ENCODE measurements around the gene RNF167.
"Not testable (repeated sequence)": the region's sequence is repeated elsewhere in the genome, so short reads cannot be mapped to it uniquely, and the experiment has no call there.

The RNF167 gene

DNA sequence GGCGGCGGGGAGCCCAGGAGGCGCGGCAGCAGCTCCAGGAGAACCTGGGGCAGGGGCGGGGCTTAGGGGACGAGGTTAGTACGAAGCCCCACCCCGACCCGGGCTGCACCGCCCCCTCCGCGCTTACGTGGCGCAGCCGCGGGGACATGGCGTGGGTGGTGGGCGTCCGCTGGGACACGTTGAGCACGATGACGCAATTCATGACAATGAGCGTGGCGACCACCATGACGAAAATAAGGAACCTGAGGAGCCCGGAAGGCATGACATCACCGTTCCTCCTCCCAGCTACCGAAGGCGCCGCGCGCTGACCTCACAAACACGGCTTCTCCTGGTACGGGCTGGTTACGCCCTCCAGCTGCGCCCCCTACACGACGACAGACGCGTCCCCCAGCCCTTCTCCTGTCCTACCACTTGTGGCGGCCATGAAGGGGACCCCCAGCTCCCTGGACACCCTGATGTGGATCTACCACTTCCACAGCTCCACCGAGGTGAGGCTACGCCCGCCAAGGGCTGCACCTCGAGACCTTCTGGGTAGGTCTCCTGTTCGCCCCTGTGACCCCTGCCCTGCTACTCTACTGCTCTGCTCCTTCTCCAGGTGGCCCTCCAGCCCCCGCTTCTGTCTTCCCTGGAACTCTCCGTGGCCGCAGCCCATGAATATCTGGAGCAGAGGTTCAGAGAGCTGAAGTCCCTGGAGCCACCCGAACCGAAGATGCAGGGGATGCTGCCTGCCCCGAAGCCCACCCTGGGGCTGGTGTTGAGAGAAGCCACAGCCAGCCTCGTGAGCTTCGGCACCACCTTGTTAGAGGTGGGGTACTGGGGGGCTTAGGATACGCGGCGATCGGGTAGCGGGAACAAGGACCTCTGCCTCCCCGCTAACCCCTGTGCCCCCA, 40.5 kb upstream of the RNF167 start, which contains the start of gene C17orf107:
C17orf107 (plus strand) TSS at position 196 of the 890 bp plus-strand sequence; CDS start at position 423, 227 bp downstream.
- Mint-ChIP-seq H3K9me3 (ENCODE audit: low read depth) (no peaks in the 10 kb centered on the region), H3K36me3 (no peaks in the 10 kb centered on the region), H3K27ac (peak within 1 kb of the TSS; percentile 92), H3K4me1 (ENCODE audit: low read depth) (peaks cover 35% of the 10 kb centered on the region), H3K4me3 (peak within 1 kb of the TSS; percentile 93), H3K27me3 (no peaks in the 10 kb centered on the region)

DNA sequence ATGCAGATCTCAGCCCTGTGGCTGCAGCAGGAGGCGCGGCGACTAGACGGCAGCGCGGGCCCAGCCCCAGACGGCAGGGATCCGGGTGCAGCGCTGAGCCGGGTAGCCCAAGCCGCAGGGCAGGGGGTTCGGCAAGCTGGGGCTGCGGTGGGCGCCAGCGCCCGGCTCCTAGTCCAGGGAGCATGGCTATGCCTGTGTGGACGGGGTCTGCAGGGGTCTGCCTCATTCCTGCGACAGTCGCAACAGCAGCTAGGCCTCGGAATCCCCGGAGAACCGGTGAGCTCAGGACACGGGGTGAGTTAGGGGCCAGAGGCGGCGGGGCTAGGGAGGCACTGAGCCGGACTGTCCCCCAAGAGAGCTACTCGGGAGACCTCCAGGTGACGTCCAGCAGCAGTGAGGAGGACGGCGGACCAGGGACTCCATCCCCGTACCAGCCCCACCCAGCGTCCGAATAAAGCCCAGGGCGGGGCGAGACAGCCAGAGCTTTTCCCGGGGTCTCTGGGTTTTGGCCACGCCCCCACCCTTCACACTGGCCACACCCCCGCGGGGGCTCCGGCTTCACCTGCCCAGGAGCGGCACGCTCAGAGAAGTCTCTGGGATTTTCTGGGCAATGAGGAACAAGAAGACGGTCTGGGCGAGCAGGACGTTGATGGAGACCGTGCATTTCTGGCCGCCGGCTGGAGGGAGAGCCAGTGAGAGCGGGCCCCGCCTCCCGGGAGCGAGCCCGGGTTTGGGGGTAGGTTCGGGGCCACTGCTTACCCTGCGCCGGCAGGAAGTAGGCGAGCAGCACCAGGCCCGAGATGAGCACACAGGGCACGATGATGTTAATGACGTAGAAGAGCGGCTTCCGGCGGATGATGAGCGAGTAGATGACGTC, 39.6 kb upstream of the RNF167 start:
- Mint-ChIP-seq H3K4me3 (peak overlapping the region; percentile 93), H3K27me3 (no peaks in the 10 kb centered on the region), H3K9me3 (ENCODE audit: low read depth) (no peaks in the 10 kb centered on the region), H3K27ac (no peak overlapping the region), H3K4me1 (ENCODE audit: low read depth) (peaks cover 36% of the 10 kb centered on the region), H3K36me3 (no peaks in the 10 kb centered on the region)

DNA sequence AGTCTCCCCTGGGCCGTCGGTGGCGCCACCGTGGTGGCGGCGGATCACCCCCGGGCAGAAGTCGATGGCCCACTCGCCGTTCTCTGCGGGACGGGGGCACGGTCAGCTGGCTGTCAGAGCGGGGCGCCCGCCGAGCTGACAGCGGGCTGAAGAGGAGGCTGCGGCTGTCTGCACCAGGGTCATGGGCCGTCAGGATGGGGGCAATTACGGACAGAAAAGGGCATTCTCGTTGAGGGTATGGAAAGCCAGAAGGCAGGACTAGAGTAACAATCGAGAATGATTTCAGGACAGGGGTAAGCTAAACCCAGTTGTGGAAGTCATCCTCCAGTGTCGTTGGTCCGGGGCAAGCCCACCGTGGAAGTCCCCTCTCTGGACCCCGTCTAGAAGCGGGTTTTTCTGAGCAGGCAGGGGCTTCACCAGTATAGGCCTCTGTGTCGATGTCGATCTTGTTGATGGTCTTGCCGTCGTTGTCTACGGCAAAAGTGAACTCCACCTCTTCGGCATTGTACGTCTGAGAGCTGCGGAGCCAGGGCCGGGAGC, 38.9 kb upstream of the RNF167 start:
- H3K4me1 Mint-ChIP-seq (ENCODE audit: low read depth) = peaks cover 36% of the 10 kb centered on the region
- peak overlapping the region; percentile 93 for H3K4me3 Mint-ChIP-seq
- H3K27me3 Mint-ChIP-seq = no peaks in the 10 kb centered on the region
- no peak overlapping the region for H3K27ac Mint-ChIP-seq
- no peaks in the 10 kb centered on the region for H3K9me3 Mint-ChIP-seq (ENCODE audit: low read depth)
- no peaks in the 10 kb centered on the region for H3K36me3 Mint-ChIP-seq

DNA sequence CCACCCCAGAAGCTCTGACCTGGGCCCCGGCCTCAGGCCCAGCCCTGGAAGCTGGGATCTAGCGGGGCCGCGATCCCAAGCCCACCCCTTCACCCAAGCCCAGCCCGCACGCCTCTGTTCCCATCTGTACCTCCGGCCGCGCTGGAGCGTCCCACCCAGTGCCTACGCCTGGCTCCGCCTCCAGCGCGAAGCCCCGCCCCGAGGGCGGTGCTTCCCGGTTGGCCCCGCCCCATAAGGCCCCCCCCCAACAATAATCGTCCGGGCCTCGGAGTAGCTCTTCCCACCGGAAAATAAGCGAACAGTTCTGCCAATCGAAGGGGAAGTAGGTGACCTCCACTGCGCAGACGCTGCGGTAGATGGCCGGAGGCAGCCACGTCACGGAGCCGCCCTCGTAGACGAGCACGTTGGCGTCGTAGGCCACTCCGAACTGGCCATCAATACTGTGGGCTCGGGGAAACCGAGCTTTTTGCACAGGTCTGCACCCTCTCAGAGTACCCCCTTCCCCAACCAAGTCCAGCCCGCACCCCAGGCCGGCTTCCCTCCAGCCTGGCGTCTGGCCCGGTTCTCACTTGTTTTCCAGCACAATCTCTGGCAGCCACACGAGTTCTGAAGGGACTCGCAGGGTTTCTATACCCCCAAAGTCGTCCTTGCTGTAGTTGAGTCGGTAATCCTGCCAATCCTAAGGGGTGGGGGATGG, 38.3 kb upstream of the RNF167 start:
- H3K4me1 Mint-ChIP-seq (ENCODE audit: low read depth) = peaks cover 36% of the 10 kb centered on the region
- no peaks in the 10 kb centered on the region for H3K36me3 Mint-ChIP-seq
- H3K27me3 Mint-ChIP-seq = no peaks in the 10 kb centered on the region
- H3K4me3 Mint-ChIP-seq = peak overlapping the region; percentile 93
- peak overlapping the region; percentile 10 for H3K27ac Mint-ChIP-seq
- H3K9me3 Mint-ChIP-seq (ENCODE audit: low read depth) = no peaks in the 10 kb centered on the region

DNA sequence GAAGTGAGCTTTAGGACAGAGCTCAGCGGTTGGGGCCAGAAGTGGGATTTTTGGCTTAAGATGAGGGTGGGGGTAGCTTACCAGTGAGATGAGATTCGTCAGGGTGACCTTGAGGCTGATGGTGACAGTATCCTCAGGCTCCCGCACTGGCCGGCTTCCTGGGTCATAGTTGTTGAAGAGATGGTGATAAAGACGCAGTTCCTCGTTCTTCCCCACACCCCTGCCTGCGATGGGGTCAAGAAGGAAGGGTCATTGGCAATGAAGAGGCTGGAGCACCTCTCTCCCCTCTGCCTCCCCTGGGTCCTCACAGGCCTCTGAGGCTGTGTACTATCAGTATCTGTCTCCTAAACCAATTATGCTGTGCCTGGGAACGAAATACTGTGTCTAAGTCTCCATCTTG, 37.5 kb upstream of the RNF167 start:
- peak overlapping the region; percentile 24 for H3K27ac Mint-ChIP-seq
- no peaks in the 10 kb centered on the region for H3K36me3 Mint-ChIP-seq
- H3K9me3 Mint-ChIP-seq (ENCODE audit: low read depth) = no peaks in the 10 kb centered on the region
- H3K27me3 Mint-ChIP-seq = no peaks in the 10 kb centered on the region
- peaks cover 36% of the 10 kb centered on the region for H3K4me1 Mint-ChIP-seq (ENCODE audit: low read depth)
- H3K4me3 Mint-ChIP-seq = peak overlapping the region; percentile 46

DNA sequence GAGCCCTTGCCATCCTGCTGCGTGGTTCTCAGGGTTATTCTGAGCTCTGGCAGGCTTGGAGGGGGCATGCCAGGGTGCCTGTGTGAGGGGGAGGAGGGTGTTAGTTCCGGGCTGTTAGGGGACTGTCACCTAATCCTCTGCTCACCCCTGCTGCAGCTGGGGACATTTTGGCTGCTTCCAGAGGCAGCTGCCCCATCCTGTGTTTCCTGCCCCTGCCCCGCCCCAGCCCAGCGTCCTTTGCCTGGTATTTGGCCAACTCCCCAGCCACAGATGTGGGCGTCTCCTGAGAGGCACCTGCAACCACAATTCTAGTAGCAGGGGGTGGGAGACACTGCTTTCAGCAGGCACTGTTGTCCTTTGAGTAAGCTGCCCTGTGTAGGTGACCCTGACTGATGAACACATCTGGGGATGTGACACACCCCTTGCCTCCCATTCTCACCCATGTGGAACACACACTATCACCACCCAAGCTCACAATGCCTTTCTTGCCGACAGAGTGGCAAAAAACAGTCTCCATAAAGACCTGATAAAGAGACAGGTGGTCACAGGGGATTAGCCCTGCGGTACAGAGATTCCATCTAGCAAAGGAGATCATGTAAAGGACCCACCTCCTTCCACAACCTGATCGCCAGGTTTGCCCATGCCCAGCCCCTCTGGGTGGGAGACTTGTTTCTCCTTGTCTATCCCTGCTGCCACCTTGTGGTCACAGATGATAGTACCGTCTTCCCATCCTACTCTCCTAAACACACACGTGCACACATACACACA, 36.8 kb upstream of the RNF167 start, which contains the start of gene CHRNE:
CHRNE (minus strand) TSS at position 48 of the 768 bp plus-strand sequence; CDS start at position 13, 35 bp downstream.
- Mint-ChIP-seq H3K4me1 (ENCODE audit: low read depth) (peaks cover 34% of the 10 kb centered on the region), H3K9me3 (ENCODE audit: low read depth) (no peaks in the 10 kb centered on the region), H3K27me3 (no peaks in the 10 kb centered on the region), H3K36me3 (no peaks in the 10 kb centered on the region), H3K4me3 (peak within 1 kb of the TSS; percentile 68), H3K27ac (peak within 1 kb of the TSS; percentile 24)

DNA sequence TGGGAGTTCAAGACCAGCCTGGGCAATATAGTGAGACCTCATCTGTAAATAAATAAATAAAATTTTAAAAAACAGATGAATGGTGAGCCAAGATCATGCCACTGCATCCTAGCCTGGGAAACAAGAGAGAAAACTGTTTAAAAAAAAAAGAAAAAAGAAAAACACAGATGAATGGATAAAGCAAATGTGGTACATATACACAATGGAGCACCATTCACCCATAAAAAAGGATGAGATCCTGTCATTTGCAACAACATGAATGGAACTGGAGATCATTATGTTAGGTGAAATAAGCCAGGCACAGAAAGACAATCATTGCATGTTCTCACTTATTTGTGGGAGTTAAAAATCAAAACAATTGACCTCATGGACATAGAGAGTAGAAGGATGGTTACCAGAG, 33.4 kb upstream of the RNF167 start:
- H3K27ac Mint-ChIP-seq; H3K36me3 Mint-ChIP-seq; H3K4me3 Mint-ChIP-seq; H3K9me3 Mint-ChIP-seq (ENCODE audit: low read depth); H3K27me3 Mint-ChIP-seq: not testable (repeated sequence)
- H3K4me1 Mint-ChIP-seq (ENCODE audit: low read depth) = peaks cover 22% of the 10 kb centered on the region

DNA sequence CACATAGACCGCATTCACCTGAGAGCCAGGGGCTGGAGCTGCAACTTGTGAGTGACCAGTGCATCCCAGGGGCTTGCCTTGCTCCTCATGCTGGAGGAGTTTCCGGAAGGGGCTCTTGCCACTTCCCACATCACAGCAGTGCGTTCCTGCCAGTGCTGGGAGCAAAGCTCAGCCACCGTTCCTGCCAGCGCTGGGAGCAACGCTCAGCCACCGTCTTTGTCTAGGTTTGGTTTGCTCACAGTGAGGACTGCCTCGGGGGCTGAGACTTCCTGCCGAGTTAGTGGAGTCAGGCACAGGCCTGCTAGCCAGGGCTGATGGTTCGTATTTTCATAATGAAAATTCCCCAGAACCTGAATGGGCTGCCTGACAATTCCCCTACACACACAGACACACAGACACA, 31.8 kb upstream of the RNF167 start:
- H3K27ac Mint-ChIP-seq = no peak overlapping the region
- peaks cover 9% of the 10 kb centered on the region for H3K4me1 Mint-ChIP-seq (ENCODE audit: low read depth)
- H3K27me3 Mint-ChIP-seq = no peaks in the 10 kb centered on the region
- H3K36me3 Mint-ChIP-seq = no peaks in the 10 kb centered on the region
- H3K9me3 Mint-ChIP-seq (ENCODE audit: low read depth) = no peaks in the 10 kb centered on the region
- no peak overlapping the region for H3K4me3 Mint-ChIP-seq

DNA sequence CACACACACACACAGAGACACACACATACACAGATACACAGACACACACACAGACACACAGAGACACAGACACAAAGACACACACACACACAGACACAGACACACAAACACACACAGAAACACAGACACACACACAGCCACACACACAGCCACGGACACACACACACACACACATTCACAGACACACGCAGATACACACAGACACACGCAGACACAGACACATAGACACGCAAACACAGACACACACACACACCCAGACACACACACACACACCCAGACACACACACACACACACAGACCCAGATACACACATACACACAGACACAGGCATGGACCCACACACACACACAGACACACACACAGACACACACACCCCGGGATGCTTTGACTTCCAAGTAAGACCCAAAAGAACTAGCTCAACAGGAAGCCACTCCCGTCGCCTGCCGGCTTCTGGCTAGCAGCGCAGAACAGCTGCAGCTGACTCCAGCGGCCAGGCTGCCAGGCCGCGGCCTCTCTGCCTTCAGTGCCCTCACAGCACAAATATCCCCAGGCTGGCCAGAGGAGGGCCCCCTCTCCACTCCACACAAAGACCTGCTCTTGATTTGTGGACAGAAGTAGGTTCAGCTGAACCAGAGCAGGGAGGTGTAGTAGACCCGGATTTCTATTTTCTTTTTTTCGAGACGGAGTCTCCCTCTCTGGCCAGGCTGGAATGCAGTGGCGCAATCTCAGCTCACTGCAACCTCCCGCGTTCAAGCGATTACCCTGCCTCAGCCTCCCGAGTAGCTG, 31.2 kb upstream of the RNF167 start:
- H3K4me3 Mint-ChIP-seq = no peak overlapping the region
- no peak overlapping the region for H3K27ac Mint-ChIP-seq
- no peaks in the 10 kb centered on the region for H3K27me3 Mint-ChIP-seq
- H3K36me3 Mint-ChIP-seq = no peaks in the 10 kb centered on the region
- H3K9me3 Mint-ChIP-seq (ENCODE audit: low read depth) = no peaks in the 10 kb centered on the region
- H3K4me1 Mint-ChIP-seq (ENCODE audit: low read depth) = peaks cover 5% of the 10 kb centered on the region

DNA sequence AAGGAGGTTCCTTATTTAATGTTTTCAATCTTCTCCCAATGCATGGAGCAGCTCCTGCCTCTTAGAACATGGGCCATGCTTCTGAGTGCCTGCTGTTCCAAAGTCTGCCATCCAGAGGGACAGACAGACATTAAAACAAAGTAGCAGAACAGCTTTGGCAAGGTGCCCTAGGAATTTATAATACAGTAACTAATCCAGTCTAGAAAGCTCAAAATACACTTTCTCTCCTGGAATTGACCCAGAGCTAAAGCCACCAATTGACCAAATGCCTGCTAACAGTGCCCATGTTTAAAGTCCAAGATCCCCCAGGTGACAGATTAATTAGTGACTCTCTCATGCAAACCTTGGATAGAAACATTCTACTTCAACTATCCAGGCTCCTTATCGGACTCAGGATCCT, 26.1 kb upstream of the RNF167 start:
- no peaks in the 10 kb centered on the region for H3K9me3 Mint-ChIP-seq (ENCODE audit: low read depth)
- H3K4me3 Mint-ChIP-seq = no peak overlapping the region
- H3K27ac Mint-ChIP-seq = no peak overlapping the region
- no peaks in the 10 kb centered on the region for H3K36me3 Mint-ChIP-seq
- H3K4me1 Mint-ChIP-seq (ENCODE audit: low read depth) = peaks cover 2% of the 10 kb centered on the region
- H3K27me3 Mint-ChIP-seq = no peaks in the 10 kb centered on the region

DNA sequence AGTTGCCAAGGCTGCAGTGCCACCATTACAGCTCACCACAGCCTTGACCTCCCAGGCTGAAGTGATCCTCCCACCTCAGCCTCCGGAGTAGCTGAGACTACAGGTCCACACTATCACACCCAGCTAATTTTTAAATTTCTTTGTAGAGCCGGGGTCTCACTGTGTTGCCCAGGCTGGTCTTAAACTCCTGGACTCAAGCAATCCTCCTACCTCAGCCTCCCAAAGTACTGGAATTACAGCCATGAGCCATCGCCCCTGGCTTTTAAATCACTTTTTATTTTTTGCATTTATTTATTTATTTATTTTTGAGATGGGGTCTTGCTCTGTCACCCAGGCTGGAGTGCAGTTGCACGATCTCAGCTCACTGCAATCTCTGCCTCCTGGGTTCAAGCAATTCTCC, 25.5 kb upstream of the RNF167 start:
- not testable (repeated sequence) for H3K36me3 Mint-ChIP-seq; H3K9me3 Mint-ChIP-seq (ENCODE audit: low read depth); H3K4me3 Mint-ChIP-seq; H3K27me3 Mint-ChIP-seq; H3K4me1 Mint-ChIP-seq (ENCODE audit: low read depth); H3K27ac Mint-ChIP-seq

DNA sequence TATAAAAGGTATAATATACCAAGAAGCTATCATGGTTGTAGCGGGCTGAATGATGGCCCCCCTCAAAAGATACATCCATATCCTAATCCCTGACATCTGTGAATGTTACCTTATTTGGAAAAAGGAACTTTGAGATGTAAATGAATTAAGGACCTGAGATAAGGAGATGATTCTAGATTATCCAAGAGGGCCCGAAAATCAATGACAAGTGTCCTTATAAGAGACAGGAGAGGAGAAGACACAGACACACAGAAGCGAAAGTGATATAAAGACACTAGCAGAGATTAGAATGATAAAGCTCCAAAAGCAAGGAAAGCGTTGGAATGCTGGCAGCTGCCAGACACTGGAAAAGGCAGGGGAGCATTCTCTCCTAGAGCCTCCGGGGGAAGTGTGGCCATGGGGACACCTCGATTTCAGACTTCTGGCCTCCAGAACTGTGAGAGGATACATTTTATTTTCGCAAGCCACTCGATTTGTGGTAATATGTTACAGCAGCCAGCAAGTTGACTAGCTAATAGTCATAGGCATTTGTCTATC, 20.5 kb upstream of the RNF167 start:
- Mint-ChIP-seq H3K36me3 (no peaks in the 10 kb centered on the region), H3K27ac (no peak overlapping the region), H3K4me1 (ENCODE audit: low read depth) (peaks cover 2% of the 10 kb centered on the region), H3K4me3 (no peak overlapping the region), H3K9me3 (ENCODE audit: low read depth) (no peaks in the 10 kb centered on the region), H3K27me3 (no peaks in the 10 kb centered on the region)

DNA sequence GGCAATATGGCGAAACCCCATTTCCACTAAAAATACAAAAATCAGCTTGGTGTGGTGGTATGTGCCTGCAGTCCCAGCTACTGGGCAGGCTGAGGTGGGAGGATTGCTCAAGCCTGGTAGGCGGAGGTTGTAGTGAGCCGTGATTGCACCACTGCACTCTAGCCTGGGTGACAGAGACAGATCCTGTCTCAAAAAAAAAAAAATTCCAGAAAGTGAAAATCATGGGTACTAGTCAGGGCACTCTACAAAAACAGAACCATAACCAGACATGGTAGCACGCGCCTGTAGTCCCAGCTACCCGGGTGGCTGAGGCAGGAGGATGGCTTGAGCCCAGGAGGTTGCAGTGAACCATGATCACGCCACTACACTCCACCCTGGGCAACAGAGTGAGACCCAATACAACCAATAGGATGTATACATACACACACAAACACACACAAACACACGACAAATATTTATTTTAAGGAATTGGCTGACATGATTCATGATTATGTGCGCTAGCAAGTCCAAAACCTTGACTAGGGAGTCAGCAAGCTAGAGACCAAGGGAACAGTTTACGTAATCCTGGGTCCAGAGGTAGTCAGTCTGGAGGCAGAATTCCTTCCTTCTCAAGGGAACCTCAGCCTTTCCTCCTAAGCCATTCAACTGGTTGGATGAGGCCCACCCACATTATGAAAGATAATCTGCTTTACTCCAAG, 19.6 kb upstream of the RNF167 start:
- Mint-ChIP-seq H3K27ac (no peak overlapping the region), H3K4me3 (no peak overlapping the region), H3K9me3 (ENCODE audit: low read depth) (no peaks in the 10 kb centered on the region), H3K4me1 (ENCODE audit: low read depth) (peaks cover 2% of the 10 kb centered on the region), H3K27me3 (no peaks in the 10 kb centered on the region), H3K36me3 (no peaks in the 10 kb centered on the region)
